Measurements from ENCODE around the gene TOMM6.
"Not testable (repeated sequence)": the region's sequence is repeated elsewhere in the genome, so short reads cannot be mapped to it uniquely, and the experiment has no call there.

TOMM6 gene

GRCh38 chr6:41763470-41763869 lies 24.0 kb upstream of the TOMM6 start:
- DNase-seq (ENCODE audit: low read depth in 1 of 2, low spot score in 1 of 2) = no peak

GRCh38 chr6:41766043-41766664 lies 21.3 kb upstream of the TOMM6 start:
- not testable (repeated sequence) for DNase-seq (ENCODE audit: low read depth in 1 of 2, low spot score in 1 of 2)

- DNase-seq (ENCODE audit: low read depth in 1 of 2, low spot score in 1 of 2) = no peak
Measured at GRCh38 chr6:41767112-41767833, 20.2 kb upstream of the TOMM6 start.

- no peak for DNase-seq (ENCODE audit: low read depth in 1 of 2, low spot score in 1 of 2)
Measured at GRCh38 chr6:41768545-41769308, 18.8 kb upstream of the TOMM6 start.

GRCh38 chr6:41769376-41769775 lies 18.1 kb upstream of the TOMM6 start:
- DNase-seq (ENCODE audit: low read depth in 1 of 2, low spot score in 1 of 2) = no peak

GRCh38 chr6:41770381-41771057 lies 17.0 kb upstream of the TOMM6 start:
- no peak for DNase-seq (ENCODE audit: low read depth in 1 of 2, low spot score in 1 of 2)

- DNase-seq (ENCODE audit: low read depth in 1 of 2, low spot score in 1 of 2) = no peak
Measured at GRCh38 chr6:41771058-41771983, 16.2 kb upstream of the TOMM6 start.

GRCh38 chr6:41774841-41775240 lies 12.7 kb upstream of the TOMM6 start:
- DNase-seq (ENCODE audit: low read depth in 1 of 2, low spot score in 1 of 2) = no peak

GRCh38 chr6:41775293-41775882 lies 12.1 kb upstream of the TOMM6 start:
- no peak for DNase-seq (ENCODE audit: low read depth in 1 of 2, low spot score in 1 of 2)

- no peak for DNase-seq (ENCODE audit: low read depth in 1 of 2, low spot score in 1 of 2)
Measured at GRCh38 chr6:41777551-41778285, 9.8 kb upstream of the TOMM6 start.

GRCh38 chr6:41778895-41779294 lies 8.6 kb upstream of the TOMM6 start:
- DNase-seq (ENCODE audit: low read depth in 1 of 2, low spot score in 1 of 2) = no peak

GRCh38 chr6:41779336-41779735 lies 8.2 kb upstream of the TOMM6 start:
- DNase-seq (ENCODE audit: low read depth in 1 of 2, low spot score in 1 of 2) = no peak

GRCh38 chr6:41779788-41780550 lies 7.5 kb upstream of the TOMM6 start, which contains the start of gene FRS3:
TSS of gene FRS3 (minus strand) at chr6:41779900. CDS start at chr6:41776987, 2,913 bp downstream.
- DNase-seq (ENCODE audit: low read depth in 1 of 2, low spot score in 1 of 2) = peak; percentile 99

- no peak for DNase-seq (ENCODE audit: low read depth in 1 of 2, low spot score in 1 of 2)
Measured at GRCh38 chr6:41780551-41781365, 6.7 kb upstream of the TOMM6 start, which contains the start of gene PRICKLE4. TSS of gene PRICKLE4 (plus strand) at chr6:41780782. CDS start at chr6:41783474, 2,692 bp downstream.

- no peak for DNase-seq (ENCODE audit: low read depth in 1 of 2, low spot score in 1 of 2)
Measured at GRCh38 chr6:41781366-41781730, 6.1 kb upstream of the TOMM6 start.

GRCh38 chr6:41783106-41783780 lies 4.3 kb upstream of the TOMM6 start:
- DNase-seq (ENCODE audit: low read depth in 1 of 2, low spot score in 1 of 2) = no peak

GRCh38 chr6:41784581-41785171 lies 2.8 kb upstream of the TOMM6 start:
- DNase-seq (ENCODE audit: low read depth in 1 of 2, low spot score in 1 of 2) = no peak

Measured in activated CD4-positive, alpha-beta T cell treated with anti-CD3 and anti-CD28 coated beads, Interleukin-2, amount 50 U/mL, for 24 hours (primary cell).